ENCODE measurements around the gene NNT. TPM values are rescaled to one million over a fixed set of nuclear protein-coding genes. Genes with fewer than 3 reads are reported as not detected.

NNT gene
- total and polyA plus RNA-seq, 10 of the 15 experiments (the other 5 are each of a cell fraction or from before 2014, with no cell fraction given): 20.8 to 73.1 (median 51.9) TPM

- SMC1A ChIA-PET (ENCODE audit: uncharacterized antibody, unreplicated experiment): interaction anchor here (0.7 to 2.8 kb wide), 6 partner anchors 10 to 59 kb away, joined by 3 to 27 read pairs (median 6); partner anchors contain the start of gene C5orf34
- no peak overlapping the region for H2AFZ ChIP-seq (ENCODE audit: control insufficient read depth, low read depth, low read length)
- TF ChIP-seq SUPT20H (IDR thresholded peaks at IDR 0.05; ENCODE audit: borderline replicate concordance, control insufficient read depth, low read depth, low read length) (no peak), PAX5 (IDR thresholded peaks at IDR 0.05; ENCODE audit: borderline replicate concordance, low read depth, low read length) (no peak), NRF1 (conservative IDR thresholded peaks at IDR 0.05; ENCODE audit: low read depth, low read length) (no peak), ZNF687 (IDR thresholded peaks at IDR 0.05) (no peak), PRDM15 (CRISPR knock-in tag; IDR thresholded peaks at IDR 0.05) (no peak)
- H3K79me2 ChIP-seq (ENCODE audit: control insufficient read depth, insufficient read depth, low read length): peaks cover 70% of the 10 kb centered on the region
- no peaks in the 10 kb centered on the region for H3K9me3 ChIP-seq (replicated peaks; ENCODE audit: control insufficient read depth, insufficient read depth, low read length)
- CTCF ChIA-PET: interaction anchor here (0.8 to 4.4 kb wide), 8 partner anchors 9 to 78 kb away, joined by 3 to 31 read pairs (median 14); partner anchors contain the start of genes C5orf34, NNT and TMEM267
- no TSS peak for BruUV-seq (replicated peaks)
- intact Hi-C loops (cut with micrococcal nuclease; ENCODE audit: unreplicated experiment) (loop anchor here (10.0 kb wide), 1 partner anchor 559 kb away; no protein-coding TSS in a partner anchor), in situ Hi-C loops (cut with MboI) (no loop called here)
- DNase-seq (ENCODE audit: low read depth, low spot score) (no peak), FAIRE-seq (no peak), ATAC-seq (no peak)
- RAD21 ChIA-PET (ENCODE audit: unreplicated experiment): interaction anchor here (2.6 to 3.8 kb wide), 4 partner anchors 47 to 78 kb away, joined by 8 to 19 read pairs (median 12); partner anchors contain the start of gene TMEM267
- H3K9ac ChIP-seq (ENCODE audit: control insufficient read depth, insufficient read depth, low read length): no peak overlapping the region
- 90% methylated on average over 2 of the region's 2 CpGs for WGBS (ENCODE audit: insufficient coverage, insufficient replicate concordance, low lambda C conversion rate, missing lambda C conversion rate)
- no peak overlapping the region for H3K27ac ChIP-seq (ENCODE audit: control insufficient read depth, insufficient read depth)
- peaks cover 5% of the 10 kb centered on the region for H3K4me1 ChIP-seq (ENCODE audit: control insufficient read depth, insufficient read depth, low read length)
- peaks cover 0 to 12% of the 10 kb centered on the region in 2 experiments; a peak in 3 of 4 replicates for H3K36me3 ChIP-seq (ENCODE audit: control insufficient read depth in 2 of 2, insufficient read depth in 2 of 2, low read length in 1 of 2)
- peak overlapping the region; percentile 83 for H3K4me2 ChIP-seq (ENCODE audit: control insufficient read depth, insufficient read depth)
- H3K4me3 ChIP-seq: peak overlapping the region; percentile 38; the same call in 1 of the 2 replicates
- H4K20me1 ChIP-seq (ENCODE audit: control insufficient read depth, insufficient read depth): no peaks in the 10 kb centered on the region
- POLR2A ChIA-PET: interaction anchor here (0.8 to 3.6 kb wide), 4 partner anchors 10 to 85 kb away, joined by 4 to 19 read pairs (median 12); partner anchors contain the start of genes NNT and TMEM267
- no peaks in the 10 kb centered on the region for H3K27me3 ChIP-seq (replicated peaks in 1 of 2; ENCODE audit: control insufficient read depth in 2 of 2, insufficient read depth in 2 of 2, low read length in 1 of 2)
Measured at GRCh38 chr5:43553381-43553780, 49.6 kb upstream of the NNT start.

Measured in GM12878 (cell line).